NCI-H1092 treated with DMSO at 0.1 percent for 48 hours (cell line): ENCODE data around the gene CASTOR1.
A peak's percentile ranks its signal among the peaks of the same experiment; 100 is the strongest.

Source experiments
- DNase-seq: peaks from one replicate; lab custom pipeline; 2025; lab: John Stamatoyannopoulos, UW

CASTOR1 gene

DNA sequence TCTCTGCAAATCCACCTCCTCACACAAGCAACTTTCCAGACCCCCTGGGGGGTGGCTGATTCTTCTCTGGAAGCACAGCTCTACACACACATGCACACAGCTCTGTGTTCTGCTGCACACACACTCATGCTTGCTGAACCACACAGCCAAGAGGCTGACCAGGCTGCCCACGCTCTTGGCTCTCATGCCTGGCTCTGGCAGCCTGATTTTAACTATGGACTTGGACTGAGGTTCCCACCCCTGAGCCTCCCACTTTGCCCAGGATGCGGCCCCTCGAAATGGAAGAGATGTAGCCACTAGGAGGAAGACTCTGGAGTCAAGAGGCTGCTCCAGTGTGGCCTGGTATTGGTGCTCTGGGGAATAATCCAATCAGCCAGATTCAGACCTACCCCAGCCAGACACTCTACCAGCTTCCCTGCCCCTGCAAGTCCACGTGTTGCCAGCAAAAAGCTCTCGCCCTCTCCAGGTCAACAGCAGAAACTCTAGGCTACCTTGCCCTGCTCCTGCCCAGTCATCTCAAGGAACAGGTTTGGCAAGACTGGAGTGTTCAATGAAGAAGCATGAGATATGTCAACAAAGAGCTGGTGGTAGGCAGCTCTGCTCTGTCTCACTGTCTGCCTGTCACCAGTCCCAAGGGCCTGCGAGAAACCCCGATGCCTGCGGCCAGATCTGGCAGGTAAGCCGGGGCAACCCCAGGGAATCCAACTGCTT is 8.8 kb upstream of the CASTOR1 start:
- no peak for DNase-seq

DNA sequence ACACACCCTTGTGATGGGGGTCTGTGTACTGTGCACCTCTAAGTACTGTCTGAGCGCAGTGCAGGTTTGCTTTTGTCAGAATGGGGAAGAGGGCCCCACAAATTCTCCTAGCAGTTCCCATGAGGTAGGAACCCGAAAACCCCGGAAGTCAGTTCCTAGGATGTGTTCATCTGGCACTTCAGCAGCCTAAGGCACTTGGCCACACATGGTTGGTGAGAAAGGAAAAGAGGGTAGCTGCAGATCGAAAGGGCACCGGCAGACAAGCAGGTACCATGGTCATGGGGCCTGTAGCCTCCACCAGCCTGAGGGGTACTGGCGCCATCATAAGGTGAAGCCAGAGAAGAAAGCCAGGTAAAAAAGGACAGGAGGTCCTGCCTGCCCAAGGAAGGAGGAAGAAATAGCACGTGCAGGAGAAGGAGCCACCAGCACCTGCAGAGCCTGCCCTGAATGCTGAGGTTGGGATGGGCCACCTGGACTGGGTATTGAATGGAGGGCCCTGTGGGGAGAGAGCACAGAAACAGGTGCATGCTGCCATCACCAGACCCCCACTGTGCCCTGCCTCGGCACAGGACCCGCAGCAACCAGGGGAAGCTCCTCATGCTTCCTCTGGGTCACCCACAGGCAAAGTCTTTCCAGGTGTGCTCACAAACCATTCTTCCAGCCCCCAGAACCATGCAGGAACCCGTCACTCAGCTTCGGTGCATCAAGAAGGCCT is 8.1 kb upstream of the CASTOR1 start:
- DNase-seq: no peak

DNA sequence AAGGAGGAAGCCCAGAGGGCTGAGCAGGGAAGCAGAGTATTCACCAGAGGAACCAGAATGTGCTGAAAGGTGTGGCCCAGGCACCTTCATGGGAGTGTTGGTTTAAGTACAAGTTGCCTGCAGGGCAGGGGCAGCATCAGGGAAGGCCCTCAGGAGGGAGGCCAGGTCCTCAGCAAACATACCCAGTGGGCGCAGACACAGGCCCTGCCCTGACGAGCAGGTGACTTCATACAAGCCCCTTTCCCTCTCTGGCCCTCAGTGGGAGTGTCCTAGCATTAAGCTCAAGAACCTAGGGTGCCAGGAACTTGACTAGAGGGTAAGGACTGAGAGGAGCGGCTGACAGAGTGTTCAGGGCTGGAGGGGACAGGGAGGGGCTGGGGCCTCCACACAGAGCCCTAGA is 7.5 kb upstream of the CASTOR1 start:
- DNase-seq: no peak

DNA sequence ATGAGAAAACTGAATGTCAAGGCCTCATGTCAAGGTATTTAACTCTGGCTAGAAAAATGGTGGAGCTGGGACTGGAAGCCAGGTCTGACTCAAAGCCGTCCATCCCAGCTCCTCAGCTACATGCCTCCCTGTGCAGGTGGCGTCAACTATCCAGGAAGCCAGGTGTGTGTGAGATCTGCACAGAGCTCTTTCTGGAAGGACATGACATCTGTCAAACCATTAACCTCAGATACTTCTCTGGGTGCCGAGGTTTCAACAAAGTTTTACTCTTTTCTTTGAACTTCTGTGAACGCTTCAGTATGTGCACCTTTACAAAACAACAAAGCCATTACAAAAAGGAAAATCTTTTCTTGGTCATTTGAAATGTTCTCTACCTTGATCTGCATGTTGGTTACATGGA is 7.0 kb upstream of the CASTOR1 start:
- DNase-seq: no peak

DNA sequence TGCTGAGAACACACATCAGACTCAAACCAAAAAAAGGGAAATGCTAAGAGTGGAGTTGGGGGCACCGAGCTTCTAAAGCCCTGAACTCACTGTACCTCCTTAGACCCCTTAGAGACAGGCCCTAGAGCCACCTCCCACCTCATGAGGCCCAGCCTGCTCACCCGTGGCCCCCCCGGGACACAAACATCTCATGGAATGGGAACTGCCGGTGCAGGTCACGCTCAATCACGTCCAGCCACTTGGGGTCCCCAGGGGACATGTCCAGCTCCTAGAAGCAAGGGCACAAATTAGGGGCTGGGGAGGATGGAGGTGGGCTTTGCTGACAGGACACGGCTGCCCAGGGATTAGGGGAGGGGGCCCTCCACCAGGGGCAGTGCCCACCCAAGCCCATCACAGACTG is 6.3 kb upstream of the CASTOR1 start:
- DNase-seq: no peak

DNA sequence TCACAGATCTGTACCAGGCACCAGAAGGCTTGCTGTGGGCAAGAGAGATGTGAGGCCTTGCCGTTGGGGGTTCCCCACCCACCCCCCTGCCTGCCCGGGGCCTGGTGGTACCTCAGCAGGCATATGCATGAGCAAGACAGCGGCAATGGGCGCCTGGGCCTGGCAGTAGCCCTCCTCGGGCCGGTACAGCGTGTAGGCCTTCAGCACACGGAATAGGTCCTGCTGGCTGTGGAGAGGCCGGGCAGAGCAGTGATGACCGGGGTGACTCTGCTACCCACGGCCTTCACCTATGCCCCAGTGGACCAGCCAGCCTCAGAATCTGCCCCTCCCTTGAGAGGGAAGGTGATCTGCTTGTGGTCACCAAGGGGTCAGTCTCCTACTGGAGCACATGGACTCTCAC is 5.5 kb upstream of the CASTOR1 start:
- no peak for DNase-seq

DNA sequence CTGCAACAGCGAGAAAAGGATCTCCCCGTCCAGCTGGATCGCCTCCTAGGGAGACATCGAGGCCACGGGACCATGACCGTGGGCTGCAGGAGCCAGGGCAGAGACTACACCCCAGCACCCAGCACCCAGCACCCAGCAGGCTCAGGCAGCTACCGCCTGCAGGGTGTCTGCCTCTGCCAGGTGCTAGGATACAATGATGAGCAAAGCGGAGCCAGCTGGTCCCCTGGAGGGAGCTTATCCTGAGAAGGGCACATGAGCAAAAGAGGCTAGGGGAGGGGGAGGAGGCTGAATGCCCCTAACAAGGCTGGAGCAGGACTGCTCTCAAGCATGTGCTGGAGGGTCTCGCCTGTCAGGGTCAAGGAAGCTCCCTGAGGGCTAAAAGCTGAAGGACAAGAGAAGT is 4.8 kb upstream of the CASTOR1 start:
- DNase-seq: no peak

DNA sequence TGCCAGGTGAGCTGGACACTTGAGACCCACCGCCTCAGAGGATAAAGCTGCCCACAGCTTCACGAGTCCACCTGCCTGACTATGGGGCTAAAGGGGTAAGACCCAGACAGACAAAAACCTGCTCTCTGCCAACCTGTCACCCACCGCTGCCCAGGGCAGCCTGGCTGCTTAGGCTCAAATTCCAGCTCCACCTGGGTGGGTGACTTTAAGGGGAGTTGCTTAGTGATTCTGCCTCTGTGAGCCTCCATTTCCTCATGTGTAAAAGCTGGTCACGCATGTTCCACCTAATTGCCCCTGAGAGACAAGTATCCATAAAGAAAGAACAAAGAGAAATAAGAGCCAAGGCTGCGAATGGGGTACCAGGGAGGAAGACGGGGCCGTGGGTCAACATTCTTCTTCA is 3.7 kb upstream of the CASTOR1 start:
- no peak for DNase-seq

DNA sequence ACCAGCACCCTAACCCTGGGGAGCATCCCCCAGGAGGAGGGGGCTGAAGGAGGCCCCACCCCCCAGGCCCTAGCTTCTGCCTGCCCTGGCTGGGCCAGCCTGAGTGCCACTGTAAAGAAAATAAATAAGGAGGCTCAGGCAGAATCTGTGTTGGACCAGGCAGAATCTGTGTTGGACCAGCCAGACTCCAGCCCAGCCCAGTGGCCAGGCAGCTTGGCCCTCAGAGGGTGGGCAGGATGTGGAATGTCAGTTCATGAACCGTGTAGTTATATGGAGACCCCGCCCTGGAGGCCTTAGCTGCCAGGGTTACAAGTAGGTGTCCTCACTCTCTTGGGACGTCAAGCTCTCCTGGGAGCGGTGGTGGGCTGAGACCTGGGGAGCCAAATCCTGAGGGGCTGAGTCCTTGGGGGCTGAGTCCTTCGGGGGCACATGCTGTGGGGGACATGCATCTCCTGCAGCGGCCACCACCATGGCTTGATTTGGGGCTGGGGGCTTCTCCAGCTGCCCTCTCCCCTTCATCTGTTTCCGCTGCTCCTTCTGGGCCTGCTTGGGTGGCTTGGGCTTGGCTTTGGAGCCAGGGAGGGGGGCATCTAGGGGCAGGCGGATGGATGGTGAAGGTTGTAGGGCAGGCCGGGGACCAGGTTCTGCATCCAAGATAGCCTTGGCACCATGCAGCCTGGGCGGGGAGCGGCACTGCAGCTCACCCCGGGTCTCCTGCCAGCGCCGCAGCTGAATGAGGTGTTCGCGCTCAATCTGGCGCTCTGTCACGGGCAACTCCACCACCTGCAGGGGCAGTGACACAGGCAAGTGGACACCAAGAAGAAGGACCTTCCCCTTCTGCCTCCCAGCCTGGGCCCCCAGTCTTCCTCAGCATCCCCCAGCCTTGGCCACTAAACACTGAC is 3.0 kb upstream of the CASTOR1 start:
- DNase-seq: no peak

DNA sequence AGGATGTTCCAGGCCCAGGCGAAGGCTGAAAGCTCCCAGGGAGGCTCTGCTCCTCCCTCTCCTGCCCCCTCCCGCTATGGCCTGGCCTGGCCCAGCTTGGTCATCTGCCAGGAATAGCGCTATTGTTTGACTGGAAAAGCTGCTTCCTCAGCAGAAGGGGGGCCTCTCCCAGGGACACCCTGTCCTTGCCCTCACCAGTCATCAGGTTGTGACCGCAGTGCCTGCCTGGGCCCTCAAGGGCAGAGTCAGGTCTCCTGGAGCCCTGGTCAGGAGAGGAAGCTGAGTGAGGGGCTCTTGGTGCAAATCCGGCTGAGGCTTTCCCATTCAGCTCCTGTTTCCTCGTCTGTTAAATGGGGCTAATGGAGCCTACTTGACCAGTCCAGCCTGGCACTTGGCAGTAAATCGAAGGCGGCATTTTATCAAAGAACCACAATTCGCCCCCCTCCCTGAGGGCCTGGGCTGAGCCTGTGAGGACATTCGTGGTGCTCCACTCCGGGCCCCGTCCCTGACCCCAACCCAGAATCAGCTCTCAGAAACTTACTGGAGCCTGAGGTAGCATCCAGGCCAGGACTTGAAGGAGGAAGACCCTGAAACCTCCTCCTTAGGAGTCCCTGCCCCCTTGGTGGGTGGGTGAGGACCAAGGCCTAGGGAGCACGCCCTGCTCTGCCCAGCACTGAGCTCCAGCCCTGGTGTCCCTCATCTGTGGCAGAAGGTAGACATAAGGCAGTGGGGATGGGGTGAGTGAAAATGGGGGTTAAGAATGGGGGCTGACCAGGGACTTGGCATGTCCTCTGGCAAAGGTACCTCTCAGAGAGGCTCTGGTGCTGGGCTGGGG is 2.0 kb upstream of the CASTOR1 start:
- DNase-seq: peak; percentile 42

DNA sequence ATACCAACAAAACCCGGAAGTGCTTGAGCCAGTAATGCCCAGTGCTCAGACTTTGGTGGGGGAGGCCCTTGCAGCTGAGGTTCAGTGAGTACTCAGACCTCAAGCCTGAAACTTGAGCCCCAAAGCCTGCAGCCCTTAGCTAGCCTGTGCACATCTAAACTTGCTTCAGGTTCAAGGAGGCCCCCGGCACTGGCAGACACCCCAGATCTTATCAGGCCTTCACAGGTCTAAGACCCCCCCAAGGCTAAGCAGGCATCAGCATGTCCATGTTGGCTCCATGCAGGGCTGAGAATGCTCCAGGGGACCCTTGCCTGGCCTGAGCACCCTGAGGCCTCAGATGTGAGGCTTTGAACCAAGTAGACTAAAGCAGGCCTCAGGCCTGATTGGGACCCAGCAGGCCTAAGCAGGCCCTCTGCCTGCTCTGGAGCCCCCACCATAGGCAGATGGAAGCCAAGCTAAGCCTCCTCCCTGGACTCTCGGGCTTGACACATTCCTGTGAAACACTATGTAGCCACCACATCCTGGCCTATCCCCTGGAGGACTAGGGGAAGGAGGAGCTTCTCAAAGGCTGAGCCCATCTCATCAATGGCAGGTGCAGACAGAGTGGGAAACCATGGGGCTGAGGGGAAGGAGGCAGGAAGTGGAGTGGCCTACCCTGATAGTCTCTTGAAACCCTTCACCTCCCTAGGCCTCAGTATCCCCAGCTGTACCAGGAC is 1.2 kb upstream of the CASTOR1 start:
- DNase-seq: no peak

DNA sequence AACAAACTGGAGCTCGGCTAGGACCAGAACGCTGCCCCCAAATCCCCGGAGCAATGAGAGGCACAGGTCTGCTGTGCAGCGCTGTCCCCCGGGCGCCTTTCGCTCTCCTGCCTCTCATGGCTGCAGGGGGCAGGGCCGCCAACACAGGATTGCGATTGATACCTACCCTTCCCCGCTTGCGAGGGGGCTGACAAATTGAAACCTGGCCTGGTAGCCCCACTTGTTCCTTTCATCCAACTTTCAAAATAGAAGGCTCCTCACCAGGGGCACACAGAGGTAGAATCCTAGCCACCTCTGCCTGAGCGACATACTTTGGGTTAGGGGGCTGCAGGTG is 642 bp upstream of the CASTOR1 start:
- DNase-seq: no peak

DNA sequence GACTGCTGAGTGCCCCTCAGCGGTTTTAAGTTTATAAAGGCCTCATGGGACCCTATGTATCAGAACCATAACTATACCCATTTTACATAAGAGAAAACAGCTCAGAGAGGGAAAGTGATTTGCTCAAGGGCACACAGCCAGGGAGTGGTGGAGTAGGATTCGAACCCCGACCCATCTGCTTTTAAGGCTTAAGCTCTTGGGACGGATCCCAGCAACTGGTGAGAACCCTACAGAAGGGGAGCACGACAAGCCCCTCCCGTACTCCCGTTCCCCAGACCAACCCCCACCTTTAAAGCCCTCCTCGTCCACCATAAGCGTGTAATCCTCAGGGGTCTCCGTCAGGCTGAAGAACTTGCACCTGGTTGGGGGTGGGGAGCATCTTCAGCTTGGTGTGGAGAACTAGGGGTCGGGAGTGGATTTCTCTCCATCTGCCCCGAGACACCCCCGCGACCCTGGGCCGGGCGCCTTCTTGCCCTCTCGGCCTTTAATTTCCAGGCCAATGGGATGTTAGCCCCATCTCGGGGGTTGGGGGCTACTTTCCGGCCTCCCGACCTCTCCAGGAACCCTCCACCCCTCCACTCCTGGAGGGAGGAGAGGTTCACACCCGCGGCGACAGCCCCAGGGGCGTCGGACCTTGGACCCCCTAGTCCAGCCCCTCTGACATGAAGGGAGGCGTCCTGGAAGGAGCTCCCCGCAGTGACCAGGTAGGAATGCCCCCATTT is 725 bp downstream of the CASTOR1 start:
- no peak for DNase-seq

DNA sequence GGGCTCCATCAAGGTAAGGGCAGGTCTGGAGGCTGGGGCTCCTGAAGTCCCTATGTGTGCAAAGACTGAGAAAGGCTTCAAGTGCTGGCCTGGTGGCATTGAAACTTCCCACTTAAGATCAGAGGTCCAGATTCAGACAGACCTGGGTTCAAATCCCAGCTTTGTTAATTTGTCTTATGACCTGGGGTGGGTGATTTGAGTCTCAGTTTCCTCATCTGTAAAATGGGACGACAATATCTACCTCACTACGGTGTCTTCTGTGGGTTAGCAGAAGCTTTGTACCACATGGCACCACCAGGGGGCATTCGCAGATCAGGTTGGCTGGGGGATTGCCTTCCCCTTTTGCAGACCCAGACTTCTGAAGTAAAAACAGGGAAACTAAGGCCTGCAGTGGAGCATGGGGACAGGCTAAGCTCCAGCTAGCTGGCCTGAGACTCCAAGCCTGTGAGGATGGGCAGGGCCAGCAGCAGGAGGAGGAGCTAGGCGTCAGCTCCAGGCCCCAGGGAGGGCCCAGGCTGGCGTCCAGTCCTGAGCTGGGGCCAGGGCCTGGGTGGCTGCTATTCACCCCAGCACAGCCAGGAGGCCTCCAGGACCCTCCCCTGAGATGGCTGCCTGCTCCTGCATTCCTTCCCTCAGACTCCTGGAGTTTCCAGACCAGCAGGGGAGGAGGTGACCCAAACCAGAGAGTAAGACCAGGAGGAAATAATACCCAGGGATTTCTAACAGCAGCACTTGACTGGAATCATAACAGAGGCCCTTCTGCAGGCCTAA is 1.5 kb downstream of the CASTOR1 start:
- peak; percentile 60 for DNase-seq

DNA sequence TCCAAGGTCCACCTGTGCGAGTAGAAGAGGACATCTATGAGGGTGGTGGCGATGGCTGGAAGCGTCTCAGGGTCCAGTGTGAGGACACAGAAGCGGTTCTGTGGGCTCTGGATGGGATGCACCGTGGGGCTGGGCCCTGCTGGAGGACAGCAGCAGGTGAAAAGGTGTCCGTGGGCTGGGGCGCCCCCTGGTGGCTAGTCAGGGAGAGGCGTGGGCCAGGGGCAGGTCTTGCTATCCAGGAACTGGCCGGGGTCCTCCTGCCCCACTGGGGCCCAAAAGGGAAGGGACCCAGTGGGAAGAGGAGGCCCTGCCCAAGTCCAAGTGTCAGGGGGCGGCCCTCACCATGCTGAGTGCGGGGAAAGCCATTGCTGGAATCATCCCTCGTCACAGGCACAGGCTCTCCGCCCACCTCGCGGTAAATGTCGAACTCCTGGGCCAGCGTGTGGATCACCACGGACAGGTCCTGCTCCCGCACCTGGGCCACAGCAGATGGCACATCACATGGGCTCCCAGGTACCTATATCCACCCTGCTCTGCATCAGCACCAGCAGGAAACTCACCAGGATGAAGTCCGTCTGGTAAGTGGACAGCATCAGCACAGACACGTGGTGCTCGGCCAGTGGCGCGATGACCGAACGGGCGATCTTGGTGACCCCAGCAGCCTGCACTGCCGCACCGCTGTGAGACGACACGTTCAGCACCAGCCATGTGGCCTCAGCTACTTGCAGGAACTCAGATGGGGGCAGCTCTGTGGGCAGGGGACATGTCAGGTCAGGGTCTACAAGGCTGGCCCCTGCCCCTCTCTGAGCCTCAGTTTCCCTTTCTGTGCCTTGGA is 2.3 kb downstream of the CASTOR1 start:
- peak; percentile 39 for DNase-seq

DNA sequence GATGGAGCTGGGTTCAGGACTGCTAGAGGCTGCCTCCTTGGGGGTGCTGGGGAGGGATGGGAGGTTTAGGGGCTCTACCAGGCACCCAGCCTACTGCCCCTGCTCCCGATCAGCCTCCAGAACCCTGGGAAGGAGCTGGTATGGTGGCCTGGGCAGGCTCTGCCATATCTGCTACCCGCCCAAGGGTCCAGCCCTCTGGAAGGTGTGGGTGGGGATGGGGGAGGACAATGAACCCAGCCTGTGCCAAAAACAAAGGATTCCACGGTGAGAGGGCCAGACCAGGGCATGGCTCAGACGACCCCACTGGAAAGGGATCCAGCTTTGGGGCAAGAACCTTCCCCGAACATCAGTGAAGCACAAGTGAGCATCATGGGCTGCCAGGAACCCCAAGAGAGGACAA is 3.0 kb downstream of the CASTOR1 start:
- DNase-seq: no peak

DNA sequence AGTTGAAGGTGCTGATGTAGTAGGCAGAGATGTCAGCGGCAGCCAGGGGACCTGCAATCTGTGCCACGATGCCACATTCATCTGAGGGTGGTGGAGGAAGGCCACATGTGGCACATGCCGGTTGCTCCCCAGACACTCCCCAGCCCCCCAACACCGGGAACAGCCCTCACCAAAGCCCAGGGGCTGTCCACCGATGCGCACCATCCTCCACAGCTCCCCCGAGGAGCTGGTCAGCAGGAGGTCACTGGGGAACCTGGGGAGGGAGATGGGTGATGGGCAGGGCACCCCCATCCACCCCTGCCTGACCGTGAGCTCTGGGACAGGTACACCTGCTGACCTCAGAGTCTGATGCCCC is 3.5 kb downstream of the CASTOR1 start:
- DNase-seq: no peak

DNA sequence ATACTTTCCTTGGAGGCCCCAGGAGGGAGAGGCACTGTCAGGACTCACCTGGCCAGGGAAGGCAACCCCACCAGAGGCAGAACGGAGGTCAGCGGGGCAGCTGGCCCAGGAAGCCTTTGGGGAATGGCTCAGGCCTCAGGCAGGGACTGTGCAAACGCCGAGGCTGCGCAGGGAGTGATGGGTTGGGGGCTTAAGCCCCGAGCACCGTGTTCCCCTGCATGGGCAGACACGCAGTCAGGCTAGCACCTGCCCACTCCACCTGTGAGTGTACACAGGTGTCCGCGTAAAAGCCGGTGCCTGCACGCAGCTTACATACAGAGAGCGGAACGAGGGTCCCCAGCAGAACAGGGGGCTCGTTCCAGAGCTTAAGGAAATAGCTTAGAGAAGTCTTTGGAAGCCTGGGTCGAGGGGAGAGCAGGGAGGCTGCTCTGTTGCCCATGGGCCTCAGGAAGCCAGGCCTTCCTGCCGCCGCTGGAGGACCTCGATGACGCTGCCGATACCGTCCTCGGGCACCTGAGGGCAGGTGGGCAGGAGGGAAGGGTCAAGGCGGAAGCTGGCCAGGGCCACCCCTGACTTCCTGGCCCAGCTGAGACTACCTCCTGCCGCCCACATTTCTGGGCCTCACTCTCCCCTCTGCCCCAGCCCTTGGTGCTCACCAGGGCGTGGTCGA is 4.0 kb downstream of the CASTOR1 start:
- no peak for DNase-seq

DNA sequence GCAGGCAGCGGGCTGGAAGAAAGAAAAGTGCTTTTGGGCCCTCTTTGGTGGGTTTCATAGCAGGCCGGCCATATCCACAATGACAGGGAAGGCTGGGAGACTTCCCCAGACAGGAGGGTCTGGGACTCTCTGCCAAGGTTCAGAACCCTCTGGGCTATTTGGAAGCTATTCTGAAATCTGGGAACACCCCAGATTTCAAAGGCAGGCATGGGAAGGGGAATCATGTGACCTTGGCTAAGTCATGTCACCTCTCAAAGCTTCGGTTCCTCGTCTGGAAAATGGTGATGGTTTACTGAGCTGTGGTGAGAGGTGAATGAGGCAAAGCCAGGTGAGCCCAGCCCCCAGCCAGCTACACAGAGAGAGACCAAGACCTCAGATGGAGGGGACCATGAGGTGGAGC is 4.6 kb downstream of the CASTOR1 start:
- DNase-seq: no peak
